ENCODE data around the gene ABRAXAS1. TPM values are rescaled to one million over a fixed set of nuclear protein-coding genes. Genes with fewer than 3 reads are reported as not detected.

ABRAXAS1 gene
- total RNA-seq, 3 donors from 2014 or later, result 6.2 to 9.6 (median 8.6) TPM

- DNase-seq (no peak), ATAC-seq (no peak)
- Mint-ChIP-seq H3K4me3 (no peak overlapping the region), H3K27me3 (ENCODE audit: low read depth) (no peaks in the 10 kb centered on the region), H3K36me3 (ENCODE audit: insufficient read depth) (no peaks in the 10 kb centered on the region), H3K4me1 (ENCODE audit: low read depth) (peaks cover 6% of the 10 kb centered on the region), H3K9me3 (no peaks in the 10 kb centered on the region)
These were observed 4.9 kb upstream of the ABRAXAS1 start for GRCh38 chr4:83489711-83490326.

- H3K9me3 Mint-ChIP-seq, result no peaks in the 10 kb centered on the region
- no peaks in the 10 kb centered on the region for H3K27me3 Mint-ChIP-seq (ENCODE audit: low read depth)
- peaks cover 18% of the 10 kb centered on the region for H3K4me1 Mint-ChIP-seq (ENCODE audit: low read depth)
- no peak for ATAC-seq
- no peaks in the 10 kb centered on the region for H3K36me3 Mint-ChIP-seq (ENCODE audit: insufficient read depth)
- H3K4me3 Mint-ChIP-seq, result no peak overlapping the region
- no peak for DNase-seq
These were observed 1.7 kb upstream of the ABRAXAS1 start for GRCh38 chr4:83486457-83487129.

GRCh38 chr4:83473966-83474365 lies 10.9 kb downstream of the ABRAXAS1 start:
- H3K36me3 Mint-ChIP-seq (ENCODE audit: insufficient read depth), result peaks cover 16% of the 10 kb centered on the region
- H3K4me3 Mint-ChIP-seq, result no peak overlapping the region
- H3K27me3 Mint-ChIP-seq (ENCODE audit: low read depth), result no peaks in the 10 kb centered on the region

GRCh38 chr4:83473423-83473822 lies 11.5 kb downstream of the ABRAXAS1 start:
- Mint-ChIP-seq H3K4me1 (ENCODE audit: low read depth) (no peaks in the 10 kb centered on the region), H3K4me3 (no peak overlapping the region), H3K9me3 (no peaks in the 10 kb centered on the region), H3K27me3 (ENCODE audit: low read depth) (no peaks in the 10 kb centered on the region), H3K36me3 (ENCODE audit: insufficient read depth) (peaks cover 18% of the 10 kb centered on the region)
- DNase-seq (no peak), ATAC-seq (no peak)

More at GRCh38 chr4:83473966-83474365, 10.9 kb downstream of the ABRAXAS1 start:
- DNase-seq, result no peak
- H3K9me3 Mint-ChIP-seq, result no peaks in the 10 kb centered on the region
- H3K4me1 Mint-ChIP-seq (ENCODE audit: low read depth), result no peaks in the 10 kb centered on the region
- no peak for ATAC-seq

GRCh38 chr4:83456184-83456501 lies 28.8 kb downstream of the ABRAXAS1 start:
- peaks cover 45% of the 10 kb centered on the region for H3K4me1 Mint-ChIP-seq (ENCODE audit: low read depth)
- ATAC-seq (no peak), DNase-seq (no peak)
- H3K36me3 Mint-ChIP-seq (ENCODE audit: insufficient read depth), result peaks cover 41% of the 10 kb centered on the region
- no peaks in the 10 kb centered on the region for H3K9me3 Mint-ChIP-seq
- H3K4me3 Mint-ChIP-seq, result peak overlapping the region; percentile 100
- no peaks in the 10 kb centered on the region for H3K27me3 Mint-ChIP-seq (ENCODE audit: low read depth)

- peak within 1 kb of the TSS; percentile 100 for H3K4me3 Mint-ChIP-seq
- DNase-seq (peak; percentile 90), ATAC-seq (peak; percentile 89 to 91)
- peaks cover 47% of the 10 kb centered on the region for H3K4me1 Mint-ChIP-seq (ENCODE audit: low read depth)
- peaks cover 43% of the 10 kb centered on the region for H3K36me3 Mint-ChIP-seq (ENCODE audit: insufficient read depth)
- no peaks in the 10 kb centered on the region for H3K27me3 Mint-ChIP-seq (ENCODE audit: low read depth)
- no peaks in the 10 kb centered on the region for H3K9me3 Mint-ChIP-seq
These were observed 29.4 kb downstream of the ABRAXAS1 start, which contains the start of the genes HELQ and MRPS18C for GRCh38 chr4:83455281-83456183. HELQ (minus strand) TSS chr4:83455823; CDS start chr4:83455693, 130 bp downstream. MRPS18C (plus strand) TSS chr4:83456058; CDS start chr4:83456078, 20 bp downstream.

- DNase-seq, result no peak
- peaks cover 42% of the 10 kb centered on the region for H3K36me3 Mint-ChIP-seq (ENCODE audit: insufficient read depth)
These were observed 30.2 kb downstream of the ABRAXAS1 start for GRCh38 chr4:83454686-83455085.

GRCh38 chr4:83449009-83449408 lies 35.9 kb downstream of the ABRAXAS1 start:
- peaks cover 21% of the 10 kb centered on the region for H3K4me1 Mint-ChIP-seq (ENCODE audit: low read depth)
- ATAC-seq, result no peak
- no peaks in the 10 kb centered on the region for H3K9me3 Mint-ChIP-seq
- DNase-seq, result no peak
- H3K27me3 Mint-ChIP-seq (ENCODE audit: low read depth), result no peaks in the 10 kb centered on the region
- H3K4me3 Mint-ChIP-seq, result no peak overlapping the region
- peaks cover 33% of the 10 kb centered on the region for H3K36me3 Mint-ChIP-seq (ENCODE audit: insufficient read depth)

More at GRCh38 chr4:83454686-83455085, 30.2 kb downstream of the ABRAXAS1 start:
- peaks cover 48% of the 10 kb centered on the region for H3K4me1 Mint-ChIP-seq (ENCODE audit: low read depth)
- H3K4me3 Mint-ChIP-seq, result peak overlapping the region; percentile 100
- H3K9me3 Mint-ChIP-seq, result no peaks in the 10 kb centered on the region
- no peaks in the 10 kb centered on the region for H3K27me3 Mint-ChIP-seq (ENCODE audit: low read depth)
- ATAC-seq, result no peak

GRCh38 chr4:83440899-83441298 lies 44.0 kb downstream of the ABRAXAS1 start:
- Mint-ChIP-seq H3K36me3 (ENCODE audit: insufficient read depth) (peaks cover 32% of the 10 kb centered on the region), H3K27me3 (ENCODE audit: low read depth) (no peaks in the 10 kb centered on the region)

GRCh38 chr4:83440148-83440814 lies 44.6 kb downstream of the ABRAXAS1 start:
- Mint-ChIP-seq H3K27me3 (ENCODE audit: low read depth) (no peaks in the 10 kb centered on the region), H3K4me3 (no peak overlapping the region), H3K36me3 (ENCODE audit: insufficient read depth) (peaks cover 34% of the 10 kb centered on the region), H3K4me1 (ENCODE audit: low read depth) (peaks cover 2% of the 10 kb centered on the region), H3K9me3 (no peaks in the 10 kb centered on the region)
- ATAC-seq (no peak), DNase-seq (no peak)

More at GRCh38 chr4:83440899-83441298, 44.0 kb downstream of the ABRAXAS1 start:
- H3K4me1 Mint-ChIP-seq (ENCODE audit: low read depth), result peaks cover 2% of the 10 kb centered on the region
- DNase-seq (no peak), ATAC-seq (no peak)
- H3K4me3 Mint-ChIP-seq, result no peak overlapping the region
- no peaks in the 10 kb centered on the region for H3K9me3 Mint-ChIP-seq

- H3K4me3 Mint-ChIP-seq, result no peak overlapping the region
- H3K36me3 Mint-ChIP-seq (ENCODE audit: insufficient read depth), result peaks cover 28% of the 10 kb centered on the region
- H3K4me1 Mint-ChIP-seq (ENCODE audit: low read depth), result peaks cover 2% of the 10 kb centered on the region
- DNase-seq (no peak), ATAC-seq (no peak)
- H3K27me3 Mint-ChIP-seq (ENCODE audit: low read depth), result no peaks in the 10 kb centered on the region
- no peaks in the 10 kb centered on the region for H3K9me3 Mint-ChIP-seq
These were observed 46.2 kb downstream of the ABRAXAS1 start for GRCh38 chr4:83438719-83439118.

- peaks cover 2% of the 10 kb centered on the region for H3K4me1 Mint-ChIP-seq (ENCODE audit: low read depth)
- DNase-seq (no peak), ATAC-seq (no peak)
- no peaks in the 10 kb centered on the region for H3K9me3 Mint-ChIP-seq
- H3K27me3 Mint-ChIP-seq (ENCODE audit: low read depth), result no peaks in the 10 kb centered on the region
- no peak overlapping the region for H3K4me3 Mint-ChIP-seq
- H3K36me3 Mint-ChIP-seq (ENCODE audit: insufficient read depth), result peaks cover 28% of the 10 kb centered on the region
These were observed 48.2 kb downstream of the ABRAXAS1 start for GRCh38 chr4:83436680-83437079.

- Mint-ChIP-seq H3K9me3 (no peaks in the 10 kb centered on the region), H3K4me3 (no peak overlapping the region), H3K27me3 (ENCODE audit: low read depth) (no peaks in the 10 kb centered on the region), H3K36me3 (ENCODE audit: insufficient read depth) (peaks cover 20% of the 10 kb centered on the region), H3K4me1 (ENCODE audit: low read depth) (peaks cover 3% of the 10 kb centered on the region)
- no peak for ATAC-seq
- no peak for DNase-seq
These were observed 53.7 kb downstream of the ABRAXAS1 start for GRCh38 chr4:83431200-83431599.

- no peaks in the 10 kb centered on the region for H3K27me3 Mint-ChIP-seq (ENCODE audit: low read depth)
- H3K4me3 Mint-ChIP-seq, result no peak overlapping the region
- DNase-seq (no peak), ATAC-seq (no peak)
- no peaks in the 10 kb centered on the region for H3K4me1 Mint-ChIP-seq (ENCODE audit: low read depth)
- no peaks in the 10 kb centered on the region for H3K9me3 Mint-ChIP-seq
- H3K36me3 Mint-ChIP-seq (ENCODE audit: insufficient read depth), result peaks cover 20% of the 10 kb centered on the region
These were observed 66.7 kb downstream of the ABRAXAS1 start for GRCh38 chr4:83418211-83418610.

Measured in activated T-cell treated with anti-CD3 and anti-CD28 coated beads, Interleukin-2, amount 50 U/mL, for 4 hours (primary cell).